ELR (cell line): ENCODE results near the gene RHOT2.
A peak's percentile ranks its signal among the peaks of the same experiment; 100 is the strongest.

Source experiments
- DNase-seq: peaks from one replicate; pipeline ENCODE4 v3.0.0-alpha.2; 2015; ENCODE audit warnings: low read depth

RHOT2 gene

GRCh38 chr16:700684-701584 lies 33.0 kb downstream of the RHOT2 start:
- DNase-seq: no peak

- no peak for DNase-seq
These were observed 34.4 kb downstream of the RHOT2 start for GRCh38 chr16:702341-702740.

GRCh38 chr16:703406-703805 lies 35.5 kb downstream of the RHOT2 start:
- DNase-seq: no peak

GRCh38 chr16:704047-704446 lies 36.1 kb downstream of the RHOT2 start:
- DNase-seq: no peak

- DNase-seq: no peak
These were observed 36.8 kb downstream of the RHOT2 start for GRCh38 chr16:704552-705380.

- DNase-seq: no peak
These were observed 37.7 kb downstream of the RHOT2 start, which contains the start of gene FBXL16 for GRCh38 chr16:705431-706188. Gene FBXL16 (minus strand): TSS chr16:705801. CDS start chr16:697405, 8,396 bp downstream.

GRCh38 chr16:706189-707061 lies 38.5 kb downstream of the RHOT2 start:
- no peak for DNase-seq

GRCh38 chr16:707062-707538 lies 39.2 kb downstream of the RHOT2 start:
- no peak for DNase-seq

GRCh38 chr16:708019-708418 lies 40.1 kb downstream of the RHOT2 start:
- no peak for DNase-seq

GRCh38 chr16:708959-709358 lies 41.0 kb downstream of the RHOT2 start:
- no peak for DNase-seq

GRCh38 chr16:709566-710499 lies 41.9 kb downstream of the RHOT2 start:
- DNase-seq: peak; percentile 75

GRCh38 chr16:710500-711075 lies 42.7 kb downstream of the RHOT2 start:
- no peak for DNase-seq

- no peak for DNase-seq
These were observed 43.2 kb downstream of the RHOT2 start for GRCh38 chr16:711084-711483.

GRCh38 chr16:711548-712320 lies 43.8 kb downstream of the RHOT2 start:
- DNase-seq: peak; percentile 77

GRCh38 chr16:712740-713250 lies 44.9 kb downstream of the RHOT2 start:
- peak; percentile 97 for DNase-seq

GRCh38 chr16:714079-714478 lies 46.1 kb downstream of the RHOT2 start:
- DNase-seq: peak; percentile 71

GRCh38 chr16:714558-715476 lies 46.9 kb downstream of the RHOT2 start, which contains the start of gene METRN:
Gene METRN (plus strand): TSS chr16:715118. CDS start chr16:715290, 172 bp downstream.
- peak; percentile 91 for DNase-seq
